Measurements from ENCODE around the gene PDE8A.
"Not testable (repeated sequence)": the region's sequence is repeated elsewhere in the genome, so short reads cannot be mapped to it uniquely, and the experiment has no call there.

The PDE8A gene

GRCh38 chr15:85010386-85011159 is 28.9 kb downstream of the PDE8A start:
- H3K4me3 ChIP-seq (ENCODE audit: low read depth, low read length) = no peak overlapping the region
- H3K9me3 ChIP-seq (ENCODE audit: severe bottlenecking) = no peaks in the 10 kb centered on the region
- H3K27me3 ChIP-seq (ENCODE audit: insufficient read depth, low read depth, severe bottlenecking) = no peaks in the 10 kb centered on the region
- no peak for DNase-seq
- H3K36me3 ChIP-seq = no peaks in the 10 kb centered on the region
- no peak for TF ChIP-seq CTCF (IDR thresholded peaks at IDR 0.05; ENCODE audit: low read depth, low read length)
- no peak overlapping the region for H3K27ac ChIP-seq

GRCh38 chr15:85011160-85011571 is 29.5 kb downstream of the PDE8A start:
- Histone ChIP-seq H3K27ac (no peak overlapping the region), H3K36me3 (no peaks in the 10 kb centered on the region), H3K27me3 (ENCODE audit: insufficient read depth, low read depth, severe bottlenecking) (no peaks in the 10 kb centered on the region), H3K4me3 (ENCODE audit: low read depth, low read length) (no peak overlapping the region), H3K9me3 (ENCODE audit: severe bottlenecking) (no peaks in the 10 kb centered on the region)
- no peak for TF ChIP-seq CTCF (IDR thresholded peaks at IDR 0.05; ENCODE audit: low read depth, low read length)
- no peak for DNase-seq

- H3K27me3 ChIP-seq (ENCODE audit: insufficient read depth, low read depth, severe bottlenecking); H3K36me3 ChIP-seq; H3K9me3 ChIP-seq (ENCODE audit: severe bottlenecking); DNase-seq; H3K27ac ChIP-seq; H3K4me3 ChIP-seq (ENCODE audit: low read depth, low read length): not testable (repeated sequence)
Observed at GRCh38 chr15:85011724-85012123, 30.1 kb downstream of the PDE8A start.

DNA sequence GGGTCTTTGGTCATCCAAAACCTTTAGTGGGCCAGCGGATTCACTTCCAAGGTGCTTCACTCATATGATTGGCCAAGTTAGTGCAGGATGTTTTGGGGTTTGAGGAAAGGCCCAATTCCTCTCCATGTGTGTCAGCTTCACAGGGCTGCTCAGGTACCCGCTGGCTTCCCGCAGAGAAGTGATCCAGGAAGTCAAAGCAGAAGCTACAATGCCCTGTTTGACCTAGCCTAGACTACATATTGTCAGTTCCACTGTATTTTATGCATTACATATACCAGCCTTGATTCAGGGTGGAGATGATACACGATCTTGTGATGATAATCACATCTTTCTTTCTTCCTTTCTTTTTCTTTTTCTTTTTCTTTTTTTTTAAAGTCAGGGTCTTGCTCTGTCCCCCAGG is 32.1 kb downstream of the PDE8A start:
- H3K27ac ChIP-seq = no peak overlapping the region
- no peak for DNase-seq
- no peak overlapping the region for H3K4me3 ChIP-seq (ENCODE audit: low read depth, low read length)
- H3K9me3 ChIP-seq (ENCODE audit: severe bottlenecking) = no peaks in the 10 kb centered on the region
- H3K27me3 ChIP-seq (ENCODE audit: insufficient read depth, low read depth, severe bottlenecking) = no peaks in the 10 kb centered on the region
- H3K36me3 ChIP-seq = no peaks in the 10 kb centered on the region
- no peak for TF ChIP-seq CTCF (IDR thresholded peaks at IDR 0.05; ENCODE audit: low read depth, low read length)

- no peak for TF ChIP-seq CTCF (IDR thresholded peaks at IDR 0.05; ENCODE audit: low read depth, low read length)
- Histone ChIP-seq H3K36me3 (no peaks in the 10 kb centered on the region), H3K27me3 (ENCODE audit: insufficient read depth, low read depth, severe bottlenecking) (no peaks in the 10 kb centered on the region), H3K9me3 (ENCODE audit: severe bottlenecking) (no peaks in the 10 kb centered on the region), H3K27ac (no peak overlapping the region), H3K4me3 (ENCODE audit: low read depth, low read length) (no peak overlapping the region)
- DNase-seq = no peak
Observed at GRCh38 chr15:85014932-85015331, 33.3 kb downstream of the PDE8A start.

DNA sequence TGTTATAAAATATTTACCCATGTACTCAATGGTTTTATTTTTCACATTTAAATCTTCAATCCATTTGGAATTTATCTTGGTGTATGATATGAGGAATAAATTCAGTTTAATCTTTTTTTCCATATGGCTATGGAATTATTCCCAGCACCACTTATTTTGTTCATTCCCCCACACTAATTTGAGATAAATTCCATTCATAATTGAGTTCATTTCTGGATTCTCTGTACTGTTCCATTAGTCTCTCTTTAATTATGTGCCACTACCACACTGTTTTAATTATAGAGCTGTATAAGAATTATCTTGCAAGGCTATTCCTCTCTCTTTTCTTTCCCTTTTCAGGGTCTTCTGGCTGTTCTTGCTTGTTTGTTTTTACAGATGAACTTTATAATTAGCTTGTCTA is 34.6 kb downstream of the PDE8A start:
- DNase-seq = no peak
- H3K9me3 ChIP-seq (ENCODE audit: severe bottlenecking) = no peaks in the 10 kb centered on the region
- H3K27ac ChIP-seq = no peak overlapping the region
- H3K4me3 ChIP-seq (ENCODE audit: low read depth, low read length) = no peak overlapping the region
- no peak for TF ChIP-seq CTCF (IDR thresholded peaks at IDR 0.05; ENCODE audit: low read depth, low read length)
- no peaks in the 10 kb centered on the region for H3K36me3 ChIP-seq
- H3K27me3 ChIP-seq (ENCODE audit: insufficient read depth, low read depth, severe bottlenecking) = no peaks in the 10 kb centered on the region
